SU-DHL-6 (cell line): ENCODE results near the gene OR6C70.

Source experiments
- EZH2phosphoT487 ChIP-seq: fragments of 200-600 bp; sonication (generic), shearing (Covaris generic); conservative IDR thresholded peaks from 2 replicates; pipeline ENCODE4 v1.6.1; 2018; ENCODE audit warnings: mild to moderate bottlenecking, antibody characterized with exemption, low read length, moderate library complexity, mixed read lengths
- TF ChIP-seq, protein P1 (sequence below): fragments of 200-600 bp; sonication (generic); IDR thresholded peaks from one replicate; pipeline ENCODE4 v1.5.1; 2017; ENCODE audit warnings: antibody characterized with exemption, mild to moderate bottlenecking, low read length, moderate library complexity; ENCODE audit not compliant: insufficient read depth, poor library complexity, severe bottlenecking

DNA sequence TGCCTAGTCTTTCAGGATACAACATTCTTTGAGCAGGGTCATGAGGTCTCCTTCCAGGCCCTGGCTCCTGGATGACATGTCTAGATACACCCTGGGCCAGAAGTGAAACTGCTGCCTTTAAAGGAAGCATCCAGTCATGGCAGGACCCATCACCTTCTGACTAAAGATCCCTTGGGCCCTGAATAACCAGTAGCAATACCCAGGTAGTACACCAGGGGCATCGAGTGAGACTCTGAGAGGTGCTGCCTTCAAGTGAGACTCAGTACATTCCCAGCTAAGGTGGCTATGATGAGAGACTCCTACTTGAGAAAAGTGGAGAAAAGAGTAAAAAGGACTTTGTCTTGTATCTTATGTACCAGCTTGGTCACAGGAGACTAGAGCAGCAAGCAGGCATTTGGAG, 45.8 kb upstream of the OR6C70 start:
- TF ChIP-seq, protein P1, sequence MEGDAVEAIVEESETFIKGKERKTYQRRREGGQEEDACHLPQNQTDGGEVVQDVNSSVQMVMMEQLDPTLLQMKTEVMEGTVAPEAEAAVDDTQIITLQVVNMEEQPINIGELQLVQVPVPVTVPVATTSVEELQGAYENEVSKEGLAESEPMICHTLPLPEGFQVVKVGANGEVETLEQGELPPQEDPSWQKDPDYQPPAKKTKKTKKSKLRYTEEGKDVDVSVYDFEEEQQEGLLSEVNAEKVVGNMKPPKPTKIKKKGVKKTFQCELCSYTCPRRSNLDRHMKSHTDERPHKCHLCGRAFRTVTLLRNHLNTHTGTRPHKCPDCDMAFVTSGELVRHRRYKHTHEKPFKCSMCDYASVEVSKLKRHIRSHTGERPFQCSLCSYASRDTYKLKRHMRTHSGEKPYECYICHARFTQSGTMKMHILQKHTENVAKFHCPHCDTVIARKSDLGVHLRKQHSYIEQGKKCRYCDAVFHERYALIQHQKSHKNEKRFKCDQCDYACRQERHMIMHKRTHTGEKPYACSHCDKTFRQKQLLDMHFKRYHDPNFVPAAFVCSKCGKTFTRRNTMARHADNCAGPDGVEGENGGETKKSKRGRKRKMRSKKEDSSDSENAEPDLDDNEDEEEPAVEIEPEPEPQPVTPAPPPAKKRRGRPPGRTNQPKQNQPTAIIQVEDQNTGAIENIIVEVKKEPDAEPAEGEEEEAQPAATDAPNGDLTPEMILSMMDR: no peak
- TF ChIP-seq EZH2phosphoT487: no peak
